GM19452 (cell line): ENCODE data around the gene TMEM25.
"Not testable (repeated sequence)": the region's sequence is repeated elsewhere in the genome, so short reads cannot be mapped to it uniquely, and the experiment has no call there.

ENCODE experiments used
- ATAC-seq: cut with Tn5 transposase; IDR thresholded peaks from one replicate; pipeline ENCODE4 v1.9.1; 2021; ENCODE audit not compliant: unreplicated experiment

Gene TMEM25

DNA sequence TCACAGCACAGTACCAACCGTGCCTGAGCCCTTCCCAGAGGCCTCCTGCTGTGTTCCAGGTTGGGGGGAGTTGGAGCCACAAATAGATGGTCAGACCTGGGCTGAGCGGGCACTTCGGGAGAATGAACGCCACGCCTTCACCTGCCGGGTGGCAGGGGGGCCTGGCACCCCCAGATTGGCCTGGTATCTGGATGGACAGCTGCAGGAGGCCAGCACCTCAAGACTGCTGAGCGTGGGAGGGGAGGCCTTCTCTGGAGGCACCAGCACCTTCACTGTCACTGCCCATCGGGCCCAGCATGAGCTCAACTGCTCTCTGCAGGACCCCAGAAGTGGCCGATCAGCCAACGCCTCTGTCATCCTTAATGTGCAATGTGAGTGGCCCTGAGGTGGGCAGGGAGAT lies 1.1 kb downstream of the TMEM25 start:
- ATAC-seq, result no peak

- ATAC-seq, result no peak
Observed at GRCh38 chr11:118532852-118533768, 2.1 kb downstream of the TMEM25 start.

GRCh38 chr11:118533769-118534729 lies 3.1 kb downstream of the TMEM25 start:
- no peak for ATAC-seq

GRCh38 chr11:118535261-118535660 lies 4.3 kb downstream of the TMEM25 start:
- no peak for ATAC-seq

DNA sequence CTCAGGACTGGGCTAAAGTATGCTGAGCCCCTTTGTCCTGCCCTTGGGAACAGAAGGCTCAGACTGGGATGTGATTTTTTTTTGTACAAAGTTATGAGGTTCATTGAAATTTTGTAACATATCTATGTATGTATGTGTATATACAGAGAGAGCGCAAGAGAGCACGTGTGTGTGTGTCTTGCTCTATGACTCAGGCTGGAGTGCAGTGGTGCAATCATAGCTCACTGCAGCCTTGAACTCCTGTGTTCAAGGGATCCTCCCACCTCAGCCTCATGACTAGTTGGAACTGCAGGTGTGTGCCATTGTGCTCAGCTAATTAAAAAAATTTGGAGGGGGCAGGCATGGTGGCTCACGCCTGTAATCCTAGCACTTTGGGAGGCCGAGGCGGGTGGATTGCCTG lies 5.7 kb downstream of the TMEM25 start:
- ATAC-seq, result no peak

DNA sequence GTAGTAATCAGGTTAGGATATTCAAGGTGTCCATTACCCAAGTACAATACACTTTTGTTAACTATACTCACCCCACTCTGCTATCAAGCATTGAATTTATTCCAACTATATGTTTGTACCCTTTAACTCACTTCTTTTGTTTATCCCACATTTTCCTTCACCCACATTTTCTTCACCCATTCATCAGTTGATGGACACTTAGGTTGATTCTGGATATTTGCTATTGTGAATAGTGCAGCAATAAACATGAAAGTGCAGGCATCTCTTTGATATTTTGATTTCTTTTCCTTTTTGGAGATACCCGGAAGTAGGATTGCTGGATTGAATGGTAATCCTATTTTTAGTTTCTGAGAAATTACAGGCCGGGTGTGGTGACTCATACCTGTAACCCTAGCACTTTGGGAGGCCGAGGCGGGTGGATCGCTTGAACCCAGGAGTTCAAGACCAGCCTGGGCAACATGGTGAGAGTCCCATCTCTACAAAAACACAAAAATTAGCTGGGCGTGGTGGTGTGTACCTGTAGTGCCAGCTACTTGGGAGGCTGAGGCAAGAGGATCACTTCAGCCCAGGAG lies 6.5 kb downstream of the TMEM25 start:
- no peak for ATAC-seq

DNA sequence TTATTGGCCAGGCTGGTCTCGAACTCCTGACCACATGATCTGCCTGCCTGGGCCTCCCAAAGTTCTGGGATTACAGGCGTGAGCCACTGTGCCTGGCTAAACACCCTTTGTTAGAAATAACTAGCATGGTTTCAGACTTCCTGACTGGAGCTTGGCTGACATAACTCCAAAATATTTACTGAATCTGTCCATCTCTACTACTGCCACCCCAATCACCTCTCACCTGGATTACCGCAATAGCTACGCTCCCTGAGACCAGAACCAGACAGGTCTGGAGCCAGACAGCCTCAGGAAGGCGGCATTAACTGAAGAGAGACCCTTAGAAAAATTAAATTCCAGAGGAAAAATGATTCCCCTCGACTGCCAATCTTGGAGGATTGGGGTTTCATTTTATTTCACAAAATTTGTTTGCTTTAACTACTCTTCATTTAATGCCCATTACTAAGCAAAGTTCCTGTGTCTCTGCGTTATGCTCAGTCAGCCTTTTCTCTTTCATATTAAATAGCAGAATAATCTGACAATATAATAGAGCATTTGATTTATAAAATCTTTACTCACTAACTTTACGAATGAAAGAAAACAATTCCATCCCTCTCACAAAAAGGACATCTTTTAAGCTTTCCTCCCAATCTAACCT lies 13.1 kb downstream of the TMEM25 start:
- ATAC-seq, result no peak

- no peak for ATAC-seq
Observed at GRCh38 chr11:118544647-118545010, 13.6 kb downstream of the TMEM25 start.

GRCh38 chr11:118545533-118545932 lies 14.5 kb downstream of the TMEM25 start:
- ATAC-seq, result no peak

DNA sequence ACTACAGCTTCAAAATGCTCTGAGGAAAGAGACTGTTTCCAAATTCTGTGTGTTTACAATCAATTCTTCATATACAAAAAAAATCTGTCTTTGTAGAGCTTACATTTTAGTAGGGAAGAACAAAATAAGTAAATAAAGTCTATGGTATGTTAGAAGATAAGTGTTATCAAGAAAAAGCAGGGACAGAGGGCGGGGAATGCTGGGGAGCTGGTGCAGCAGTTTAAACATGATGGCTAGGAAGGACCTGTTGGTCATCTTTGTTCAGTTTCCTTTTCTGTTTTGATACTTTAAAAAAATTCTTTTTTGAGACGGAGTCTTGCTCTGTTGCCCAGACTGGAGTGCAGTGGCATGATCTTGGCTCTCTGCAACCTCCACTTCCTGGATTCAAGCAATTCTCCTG lies 16.1 kb downstream of the TMEM25 start:
- ATAC-seq, result no peak

GRCh38 chr11:118552341-118552740 lies 21.3 kb downstream of the TMEM25 start:
- no peak for ATAC-seq

- ATAC-seq, result no peak
Observed at GRCh38 chr11:118560806-118561205, 29.8 kb downstream of the TMEM25 start.

GRCh38 chr11:118565051-118565450 lies 34.1 kb downstream of the TMEM25 start:
- ATAC-seq, result no peak

- no peak for ATAC-seq
Observed at GRCh38 chr11:118569670-118570069, 38.7 kb downstream of the TMEM25 start.

GRCh38 chr11:118570787-118571186 lies 39.8 kb downstream of the TMEM25 start:
- ATAC-seq, result no peak

GRCh38 chr11:118571701-118572060 lies 40.7 kb downstream of the TMEM25 start:
- ATAC-seq, result not testable (repeated sequence)

DNA sequence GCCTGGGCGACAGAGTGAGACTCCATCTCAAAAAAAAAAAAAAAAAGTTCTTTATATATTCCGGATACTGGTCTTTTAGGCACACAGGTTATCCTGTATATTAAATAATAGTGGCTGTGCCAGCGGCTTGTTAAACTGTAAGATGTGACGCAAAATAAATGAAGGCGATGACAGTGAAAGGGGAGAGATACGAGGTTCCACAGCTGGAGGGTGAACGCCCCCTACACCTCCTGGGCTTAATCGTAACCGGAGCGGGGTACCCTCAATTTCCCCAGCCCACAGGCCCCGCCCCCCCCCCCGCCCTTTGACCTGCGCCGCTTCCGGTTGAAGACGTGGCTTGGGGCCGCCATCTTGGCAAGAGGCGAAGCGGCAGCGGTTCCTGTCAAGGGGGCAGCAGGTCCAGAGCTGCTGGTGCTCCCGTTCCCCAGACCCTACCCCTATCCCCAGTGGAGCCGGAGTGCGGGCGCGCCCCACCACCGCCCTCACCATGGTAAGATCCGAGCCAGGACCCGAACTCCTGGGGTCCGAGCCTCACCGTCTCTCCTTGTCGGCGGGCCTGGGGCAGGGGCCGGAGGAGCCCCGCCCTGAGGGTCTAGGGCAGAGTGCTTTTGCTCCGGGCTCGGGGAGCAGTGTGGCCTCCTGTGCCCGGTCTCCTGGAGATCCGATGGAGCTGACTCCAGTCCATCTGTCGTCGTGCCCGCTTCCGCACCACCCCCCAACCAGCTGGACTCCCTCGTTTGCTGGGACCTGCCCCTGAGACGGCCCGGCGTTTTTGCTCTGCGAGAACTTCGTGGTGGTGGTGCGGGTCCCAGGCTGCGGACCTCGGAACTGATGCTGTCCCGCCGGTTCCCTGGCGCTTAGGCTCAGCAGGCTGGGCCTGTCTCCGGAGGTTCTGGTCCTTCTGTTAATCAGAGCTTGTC lies 41.3 kb downstream of the TMEM25 start, which contains the start of gene ARCN1:
TSS of gene ARCN1 (plus strand) at position 349 of the 920 bp plus-strand sequence. CDS start at position 488, 139 bp downstream.
- no peak for ATAC-seq

- no peak for ATAC-seq
Observed at GRCh38 chr11:118572981-118573550, 42.1 kb downstream of the TMEM25 start.

GRCh38 chr11:118574636-118575035 lies 43.6 kb downstream of the TMEM25 start:
- ATAC-seq, result no peak
